CD8-positive, alpha-beta memory T cell (primary cell): ENCODE measurements around the gene IL3RA. TPM values are rescaled to one million over a fixed set of nuclear protein-coding genes. Genes with fewer than 3 reads are reported as not detected.
A peak's percentile ranks its signal among the peaks of the same experiment; 100 is the strongest.
"Not testable (repeated sequence)": the region's sequence is repeated elsewhere in the genome, so short reads cannot be mapped to it uniquely, and the experiment has no call there.

ENCODE experiments used
- CTCF ChIA-PET: fragments of 350-600 bp; sonication (Branson Sonifier 250); formaldehyde crosslinking; loops from one replicate; lab custom pipeline; 2021; ENCODE audit warnings: antibody characterized with exemption; lab: Charles Lee
- POLR2A ChIA-PET: fragments of 350-600 bp; sonication (Branson Sonifier 250); formaldehyde crosslinking; loops from one replicate; lab custom pipeline; 2021; ENCODE audit warnings: antibody characterized with exemption; lab: Charles Lee
- DNase-seq, 5 donors: peaks; one replicate each; pipeline versions ENCODE4 v3.0.0 to v3.0.0-alpha.2; 2020 to 2022; ENCODE audit warnings: mixed read lengths in 1 of 5
- H3K27ac ChIP-seq: one replicate; pipeline ENCODE4 v1.7.0; 2013; ENCODE audit warnings: low read depth, mild to moderate bottlenecking, low read length, moderate library complexity
- H3K27me3 ChIP-seq: 2 replicates; pipeline ENCODE4 v1.7.0; 2013; ENCODE audit warnings: low read length, mild to moderate bottlenecking; ENCODE audit not compliant: insufficient read depth, poor library complexity, severe bottlenecking
- H3K36me3 ChIP-seq: 2 replicates; pipeline ENCODE4 v1.7.0; 2013; ENCODE audit warnings: mild to moderate bottlenecking, low read length, moderate library complexity; ENCODE audit not compliant: insufficient read depth
- H3K4me1 ChIP-seq: 2 replicates; pipeline ENCODE4 v1.7.0; 2013; ENCODE audit warnings: mild to moderate bottlenecking, low read length, moderate library complexity; ENCODE audit not compliant: insufficient read depth
- H3K4me3 ChIP-seq: 2 replicates; pipeline ENCODE4 v1.7.0; 2013; ENCODE audit warnings: mild to moderate bottlenecking, low read length
- H3K9me3 ChIP-seq: 2 replicates; pipeline ENCODE4 v1.7.0; 2013; ENCODE audit warnings: mild to moderate bottlenecking, low read length
- H3K27ac Mint-ChIP-seq, 8 donors: one replicate each; pipeline ENCODE4 v1.8.0; 2020 to 2021; ENCODE audit warnings: mixed read lengths in 8 of 8, mild to moderate bottlenecking in 6 of 8, inconsistent platforms in 3 of 8, moderate library complexity in 3 of 8
- H3K27me3 Mint-ChIP-seq, 2 donors: one replicate each; pipeline ENCODE4 v1.8.0; 2020 to 2021; ENCODE audit warnings: mixed read lengths in 2 of 2, mild to moderate bottlenecking in 1 of 2, moderate library complexity in 1 of 2
- H3K36me3 Mint-ChIP-seq, 3 donors: one replicate each; pipeline ENCODE4 v1.8.0; 2020 to 2021; ENCODE audit warnings: mixed read lengths in 3 of 3, inconsistent platforms in 1 of 3, mild to moderate bottlenecking in 1 of 3
- H3K4me1 Mint-ChIP-seq, 3 donors: one replicate each; pipeline ENCODE4 v1.8.0; 2020 to 2021; ENCODE audit warnings: mixed read lengths in 3 of 3, inconsistent platforms in 1 of 3, mild to moderate bottlenecking in 1 of 3
- H3K4me3 Mint-ChIP-seq, 7 donors: one replicate each; pipeline ENCODE4 v1.8.0; 2020 to 2021; ENCODE audit warnings: mixed read lengths in 7 of 7, mild to moderate bottlenecking in 6 of 7, moderate library complexity in 4 of 7, inconsistent platforms in 2 of 7
- H3K9me3 Mint-ChIP-seq, 5 donors: one replicate each; pipeline ENCODE4 v1.8.0; 2020 to 2022; ENCODE audit warnings: mixed read lengths in 5 of 5, mild to moderate bottlenecking in 3 of 5, moderate library complexity in 2 of 5, inconsistent platforms in 1 of 5
- polyA plus RNA-seq: library from polyadenylated mRNA; unstranded; fragments of 300-500 nt; fragmentation: Illumina TruSeq; gene quantifications from one replicate; pipeline ENCODE4 v1.2.3, GENCODE V29; 2021
- total RNA-seq, 2 experiments: library from RNA; stranded (reverse); gene quantifications; one replicate each; pipeline ENCODE4 v1.2.3, GENCODE V29; 2021

The IL3RA gene
- total and polyA plus RNA-seq, 3 experiments from 2014 or later: 0.42 to 0.44 TPM; not detected in 1

DNA sequence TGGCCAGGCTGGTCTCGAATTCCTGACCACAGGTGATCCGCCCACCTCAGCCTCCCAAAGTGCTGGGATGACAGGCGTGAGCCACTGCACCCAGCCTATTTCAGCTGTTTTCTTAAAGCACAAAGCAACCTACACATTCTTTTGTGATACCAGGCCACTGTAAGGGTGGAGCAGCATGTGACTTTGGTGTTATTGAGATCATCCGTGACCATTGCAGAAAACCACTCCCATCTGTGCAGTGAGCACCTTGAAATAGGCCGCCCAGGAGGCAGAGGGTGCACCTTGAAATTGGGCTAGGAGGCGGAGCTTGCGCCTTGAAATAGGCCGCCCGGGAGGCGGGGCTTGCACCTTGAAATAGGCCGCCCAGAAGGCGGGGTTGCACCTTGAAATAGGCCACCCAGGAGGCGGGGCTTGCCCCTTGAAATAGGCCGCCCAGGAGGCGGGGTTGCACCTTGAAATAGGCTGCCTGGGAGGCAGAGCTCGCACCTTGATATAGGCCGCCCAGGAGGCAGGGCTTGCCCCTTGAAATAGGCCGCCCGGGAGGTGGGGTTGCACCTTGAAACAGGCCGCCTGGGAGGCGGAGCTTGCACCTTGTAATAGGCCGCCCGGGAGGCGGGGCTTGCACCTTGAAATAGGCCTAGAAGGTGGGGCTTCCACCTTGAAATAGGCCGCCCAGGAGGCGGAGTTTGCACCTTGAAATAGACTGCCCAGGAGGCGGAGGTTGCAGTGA lies 64.3 kb downstream of the IL3RA start:
- peak overlapping the region in 1 of 8 donors; percentile 2 for H3K27ac Mint-ChIP-seq
- no peaks in the 10 kb centered on the region for H3K4me1 ChIP-seq
- no peak overlapping the region for H3K27ac ChIP-seq
- H3K36me3 ChIP-seq: peaks cover 29% of the 10 kb centered on the region
- POLR2A ChIA-PET: no interaction called here
- CTCF ChIA-PET: no interaction called here
- no peaks in the 10 kb centered on the region for H3K27me3 ChIP-seq
- peaks cover 3 to 8% (median 4%) of the 10 kb centered on the region in 3 donors for H3K4me1 Mint-ChIP-seq
- H3K4me3 Mint-ChIP-seq: peak overlapping the region in 1 of 7 donors; percentile 7
- DNase-seq: peak in 1 of 5 donors; percentile 38
- H3K4me3 ChIP-seq: no peak overlapping the region
- H3K9me3 Mint-ChIP-seq: peaks cover 0 to 1% (median 0%) of the 10 kb centered on the region in 5 donors
- H3K36me3 Mint-ChIP-seq: peaks cover 0 to 24% (median 0%) of the 10 kb centered on the region in 3 donors
- no peaks in the 10 kb centered on the region for H3K27me3 Mint-ChIP-seq
- no peaks in the 10 kb centered on the region for H3K9me3 ChIP-seq

DNA sequence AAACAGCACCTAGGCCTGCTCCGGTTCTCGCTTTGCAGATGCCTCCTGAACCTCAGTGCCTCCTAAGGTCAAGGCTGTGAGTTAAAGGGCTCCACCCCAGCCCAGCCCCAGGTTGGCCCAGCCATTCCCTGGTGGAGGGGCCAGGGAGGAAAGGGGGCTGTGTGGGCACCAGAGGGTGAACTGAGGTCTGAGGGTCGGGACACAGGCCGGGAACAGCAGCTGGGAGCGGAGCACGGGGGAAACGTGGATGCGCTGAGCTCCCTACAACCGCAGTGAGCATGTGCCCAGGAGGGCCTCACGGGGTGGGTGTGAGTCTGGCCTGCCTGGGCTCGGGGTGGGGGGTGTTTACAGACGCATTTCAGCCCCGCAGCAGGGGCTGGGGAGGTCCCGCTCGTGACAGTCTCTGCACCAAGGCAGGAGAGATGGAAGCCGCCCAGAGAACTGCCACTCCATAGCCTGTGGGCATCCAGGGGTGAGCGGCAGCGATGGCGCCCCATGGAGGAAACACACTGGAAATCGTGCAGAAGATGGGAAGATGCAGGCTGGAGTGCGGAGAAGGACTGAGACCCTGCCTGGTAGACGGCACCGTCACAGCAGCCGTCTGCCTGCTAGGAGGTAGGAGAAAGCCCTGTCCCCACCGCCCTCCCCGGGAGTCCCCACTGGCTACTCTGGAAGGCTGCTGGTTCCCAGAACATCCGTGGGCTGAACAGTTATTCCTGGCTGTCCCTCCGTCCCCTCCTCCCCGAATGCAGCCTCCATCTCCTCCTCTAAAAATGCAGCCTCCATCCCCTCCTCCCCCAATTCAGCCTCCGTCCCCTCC lies 65.2 kb downstream of the IL3RA start:
- H3K9me3 ChIP-seq: no peaks in the 10 kb centered on the region
- Mint-ChIP-seq H3K27ac (no peak overlapping the region), H3K27me3 (no peaks in the 10 kb centered on the region), H3K4me3 (no peak overlapping the region), H3K4me1 (no peaks in the 10 kb centered on the region), H3K36me3 (peaks cover 0 to 17% (median 0%) of the 10 kb centered on the region in 3 donors), H3K9me3 (peaks cover 0 to 1% (median 0%) of the 10 kb centered on the region in 5 donors)
- H3K4me1 ChIP-seq: no peaks in the 10 kb centered on the region
- H3K27me3 ChIP-seq: no peaks in the 10 kb centered on the region
- ChIA-PET CTCF (no interaction called here), POLR2A (no interaction called here)
- no peak overlapping the region for H3K4me3 ChIP-seq
- no peak overlapping the region for H3K27ac ChIP-seq
- peaks cover 38% of the 10 kb centered on the region for H3K36me3 ChIP-seq
- peak in 1 of 5 donors; percentile 33 for DNase-seq

DNA sequence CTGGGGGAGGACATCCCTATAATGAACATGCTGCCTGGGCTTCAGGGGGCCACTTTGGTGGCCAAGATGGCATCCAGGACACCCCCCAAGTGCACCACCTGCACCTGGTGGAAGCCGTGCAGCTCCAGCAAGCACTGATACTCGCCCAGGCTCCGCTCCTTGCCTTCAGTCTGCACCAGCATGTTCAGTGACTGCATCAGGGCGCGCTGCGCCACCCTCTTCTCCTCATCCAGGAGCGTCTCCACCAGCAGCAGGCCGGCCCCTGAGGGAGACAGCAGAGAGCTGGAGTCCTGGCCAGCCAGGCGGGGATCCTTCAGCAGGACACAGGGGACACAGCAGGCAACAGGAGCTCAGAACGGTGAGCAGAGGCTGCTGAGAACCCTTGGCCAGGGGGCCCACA lies 66.6 kb downstream of the IL3RA start:
- no peaks in the 10 kb centered on the region for H3K27me3 ChIP-seq
- Mint-ChIP-seq H3K4me3 (no peak overlapping the region), H3K4me1 (no peaks in the 10 kb centered on the region), H3K36me3 (peaks cover 0 to 16% (median 0%) of the 10 kb centered on the region in 3 donors), H3K27ac (no peak overlapping the region), H3K27me3 (no peaks in the 10 kb centered on the region), H3K9me3 (peaks cover 0 to 1% (median 0%) of the 10 kb centered on the region in 5 donors)
- ChIA-PET POLR2A (no interaction called here), CTCF (no interaction called here)
- H3K36me3 ChIP-seq: peaks cover 43% of the 10 kb centered on the region
- no peak overlapping the region for H3K27ac ChIP-seq
- H3K9me3 ChIP-seq: no peaks in the 10 kb centered on the region
- DNase-seq: no peak
- H3K4me1 ChIP-seq: no peaks in the 10 kb centered on the region
- H3K4me3 ChIP-seq: no peak overlapping the region

DNA sequence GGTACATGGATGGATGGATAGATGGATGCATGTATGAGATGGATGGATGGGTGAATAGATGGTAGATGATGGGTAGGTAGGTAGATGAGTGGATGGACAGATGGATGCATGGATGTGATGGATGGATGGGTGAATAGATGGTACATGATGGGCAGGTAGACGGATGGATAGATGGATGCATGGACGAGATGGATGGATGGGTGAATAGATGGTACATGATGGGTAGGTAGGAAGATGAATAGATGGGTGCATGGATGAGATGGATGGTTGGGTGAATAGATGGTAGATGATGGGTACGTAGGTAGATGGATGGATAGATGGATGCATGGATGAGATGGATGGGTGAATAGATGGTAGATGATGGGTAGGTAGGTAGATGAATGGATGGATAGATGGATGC lies 67.3 kb downstream of the IL3RA start:
- peaks cover 0 to 13% (median 0%) of the 10 kb centered on the region in 3 donors for H3K36me3 Mint-ChIP-seq
- H3K4me3 Mint-ChIP-seq, H3K9me3 Mint-ChIP-seq, H3K27me3 ChIP-seq, H3K4me1 ChIP-seq, H3K9me3 ChIP-seq, H3K27me3 Mint-ChIP-seq, H3K27ac Mint-ChIP-seq, H3K4me3 ChIP-seq, DNase-seq, CTCF ChIA-PET, POLR2A ChIA-PET, H3K27ac ChIP-seq, H3K4me1 Mint-ChIP-seq: not testable (repeated sequence)
- H3K36me3 ChIP-seq: peaks cover 43% of the 10 kb centered on the region

DNA sequence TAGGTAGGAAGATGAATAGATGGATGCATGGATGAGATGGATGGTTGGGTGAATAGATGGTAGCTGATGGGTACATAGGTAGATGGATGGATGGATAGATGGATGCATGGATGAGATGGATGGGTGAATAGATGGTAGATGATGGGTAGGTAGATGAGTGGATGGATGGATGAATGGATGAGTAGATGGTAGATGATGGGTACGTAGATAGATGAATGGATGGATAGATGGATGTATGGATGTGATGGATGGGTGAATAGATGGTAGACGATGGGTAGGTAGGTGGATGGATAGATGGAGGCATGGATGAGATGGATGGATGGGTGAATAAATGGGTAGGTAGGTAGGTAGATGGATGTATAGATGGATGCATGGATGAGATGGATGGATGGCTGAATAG lies 69.2 kb downstream of the IL3RA start:
- CTCF ChIA-PET, H3K4me1 ChIP-seq, H3K4me3 ChIP-seq, H3K4me1 Mint-ChIP-seq, DNase-seq, H3K27me3 ChIP-seq, H3K36me3 Mint-ChIP-seq, H3K9me3 ChIP-seq, H3K27ac Mint-ChIP-seq, H3K4me3 Mint-ChIP-seq, H3K27ac ChIP-seq, H3K9me3 Mint-ChIP-seq, POLR2A ChIA-PET, H3K27me3 Mint-ChIP-seq: not testable (repeated sequence)
- H3K36me3 ChIP-seq: peaks cover 43% of the 10 kb centered on the region

DNA sequence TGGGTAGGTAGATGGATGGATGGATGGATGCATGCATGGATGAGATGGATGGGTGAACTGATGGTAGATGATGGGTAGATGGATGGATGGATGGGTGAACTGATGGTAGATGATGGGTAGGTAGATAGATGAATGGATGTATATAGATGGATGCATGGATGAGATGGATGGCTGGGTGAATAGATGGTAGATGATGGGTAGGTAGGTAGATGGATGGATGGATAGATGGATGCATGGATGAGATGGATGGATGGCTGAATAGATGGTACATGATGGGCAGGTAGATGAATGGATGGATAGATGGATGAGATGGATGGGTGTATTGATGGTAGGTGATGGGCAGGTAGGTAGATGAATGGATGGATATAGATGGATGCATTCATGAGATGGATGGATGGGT lies 70.5 kb downstream of the IL3RA start:
- CTCF ChIA-PET: no interaction called here
- H3K27me3 ChIP-seq: no peaks in the 10 kb centered on the region
- Mint-ChIP-seq H3K27ac (no peak overlapping the region), H3K36me3 (peaks cover 2 to 13% (median 7%) of the 10 kb centered on the region in 3 donors), H3K4me1 (no peaks in the 10 kb centered on the region), H3K9me3 (no peaks in the 10 kb centered on the region), H3K27me3 (no peaks in the 10 kb centered on the region), H3K4me3 (no peak overlapping the region)
- H3K4me3 ChIP-seq: no peak overlapping the region
- no peaks in the 10 kb centered on the region for H3K4me1 ChIP-seq
- POLR2A ChIA-PET: no interaction called here
- DNase-seq: no peak
- H3K36me3 ChIP-seq: peaks cover 43% of the 10 kb centered on the region
- no peak overlapping the region for H3K27ac ChIP-seq
- no peaks in the 10 kb centered on the region for H3K9me3 ChIP-seq

DNA sequence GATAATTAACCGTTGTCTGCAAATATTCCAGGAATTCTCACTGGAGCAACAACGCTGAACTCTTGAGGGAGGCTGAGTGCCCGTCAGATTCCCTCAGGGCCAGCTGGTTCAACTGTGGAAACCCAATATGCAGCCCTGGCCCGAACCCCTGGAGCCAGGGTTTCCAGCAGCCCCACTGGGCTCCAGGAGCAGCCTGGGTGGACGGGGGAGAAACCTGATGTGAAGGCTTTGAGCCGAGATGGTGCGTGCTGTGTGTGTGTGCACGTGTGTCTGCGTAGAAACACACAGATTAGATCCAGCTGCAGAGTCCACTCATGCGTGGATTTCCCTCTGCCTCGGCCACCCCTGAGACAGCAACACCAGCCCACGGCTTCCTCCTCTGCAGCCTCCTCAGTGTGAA lies 74.7 kb downstream of the IL3RA start:
- ChIA-PET CTCF (no interaction called here), POLR2A (no interaction called here)
- Mint-ChIP-seq H3K27me3 (no peaks in the 10 kb centered on the region), H3K4me3 (no peak overlapping the region), H3K27ac (no peak overlapping the region), H3K4me1 (no peaks in the 10 kb centered on the region), H3K36me3 (peaks cover 12 to 40% (median 19%) of the 10 kb centered on the region in 3 donors), H3K9me3 (no peaks in the 10 kb centered on the region)
- DNase-seq: no peak
- H3K27ac ChIP-seq: no peak overlapping the region
- no peaks in the 10 kb centered on the region for H3K4me1 ChIP-seq
- H3K27me3 ChIP-seq: no peaks in the 10 kb centered on the region
- H3K4me3 ChIP-seq: no peak overlapping the region
- H3K9me3 ChIP-seq: no peaks in the 10 kb centered on the region
- peaks cover 10% of the 10 kb centered on the region for H3K36me3 ChIP-seq

DNA sequence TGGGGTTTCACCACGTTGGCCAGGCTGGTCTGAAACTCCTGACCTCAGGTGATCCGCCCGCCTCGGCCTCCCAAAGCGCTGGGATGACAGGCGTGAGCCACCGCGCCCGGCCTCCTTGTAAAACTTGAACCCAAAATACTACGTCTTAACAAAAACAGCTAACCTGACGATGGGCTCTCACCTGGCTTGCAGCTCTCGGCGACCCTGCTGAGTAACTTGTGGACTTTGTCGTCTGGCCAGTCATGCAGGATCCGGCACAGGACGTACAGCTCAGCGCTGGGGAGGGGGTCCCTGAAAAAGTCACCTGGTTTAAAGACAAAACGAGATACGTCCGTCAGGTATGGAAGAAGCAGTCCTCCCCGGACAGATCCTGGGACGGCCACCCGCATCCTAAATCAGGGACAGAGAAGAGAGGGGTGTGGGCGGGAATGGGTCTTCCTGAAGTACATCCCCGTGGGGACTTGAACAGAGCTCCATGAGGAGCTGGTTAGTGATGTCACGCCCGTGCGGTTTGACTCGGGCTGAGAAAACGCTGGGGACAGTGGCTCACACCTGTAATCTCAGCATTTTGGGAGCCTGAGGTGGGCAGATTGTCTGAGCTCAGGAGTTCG lies 76.1 kb downstream of the IL3RA start:
- no peak overlapping the region for H3K4me3 ChIP-seq
- H3K27ac Mint-ChIP-seq: no peak overlapping the region
- no peak overlapping the region for H3K4me3 Mint-ChIP-seq
- H3K4me1 ChIP-seq: no peaks in the 10 kb centered on the region
- no peaks in the 10 kb centered on the region for H3K9me3 ChIP-seq
- H3K36me3 Mint-ChIP-seq: peaks cover 12 to 40% (median 19%) of the 10 kb centered on the region in 3 donors
- H3K27me3 Mint-ChIP-seq: no peaks in the 10 kb centered on the region
- H3K27me3 ChIP-seq: no peaks in the 10 kb centered on the region
- CTCF ChIA-PET: no interaction called here
- no peak for DNase-seq
- no peaks in the 10 kb centered on the region for H3K9me3 Mint-ChIP-seq
- no peaks in the 10 kb centered on the region for H3K4me1 Mint-ChIP-seq
- peaks cover 13% of the 10 kb centered on the region for H3K36me3 ChIP-seq
- POLR2A ChIA-PET: no interaction called here
- no peak overlapping the region for H3K27ac ChIP-seq
